OCI-LY3 (cell line): ENCODE data around the gene SEPTIN2.
"Not testable (repeated sequence)": the region's sequence is repeated elsewhere in the genome, so short reads cannot be mapped to it uniquely, and the experiment has no call there.

ENCODE experiments used
- H2AFZ ChIP-seq: fragments of 200-600, 300-600 bp; shearing (Covaris generic); 2 replicates; pipeline ENCODE4 v1.6.0; 2014; ENCODE audit warnings: antibody characterized with exemption, low read depth, low read length
- H3K27ac ChIP-seq: fragments of 200-600, 300-600 bp; sonication (generic); 2 replicates; pipeline ENCODE4 v1.5.1; 2014; ENCODE audit warnings: mild to moderate bottlenecking, low read length, moderate library complexity, mixed read lengths
- H3K27me3 ChIP-seq: fragments of 200-600, 300-600 bp; sonication (generic); 2 replicates; pipeline ENCODE4 v1.6.1; 2014; ENCODE audit warnings: low read depth, low read length, mixed read lengths
- H3K36me3 ChIP-seq: fragments of 200-600, 300-600 bp; sonication (generic); replicated peaks from 2 replicates; pipeline ENCODE3; 2014; ENCODE audit warnings: low read depth, low read length, mixed read lengths
- H3K4me1 ChIP-seq: fragments of 300-600, 200-600 bp; sonication (generic); 2 replicates; pipeline ENCODE4 v1.6.1; 2014; ENCODE audit warnings: low read length, mixed read lengths
- H3K4me2 ChIP-seq: fragments of 200-600, 300-600 bp; sonication (generic); 2 replicates; pipeline ENCODE4 v1.6.1; 2014; ENCODE audit warnings: low read length, mixed read lengths
- H3K4me3 ChIP-seq: fragments of 300-600, 200-600 bp; sonication (generic); 2 replicates; pipeline ENCODE4 v1.5.1; 2014; ENCODE audit warnings: antibody characterized with exemption, mild to moderate bottlenecking, low read length, moderate library complexity
- H3K79me2 ChIP-seq: fragments of 300-600, 200-600 bp; shearing (Covaris generic); 2 replicates; pipeline ENCODE4 v1.6.1; 2014; ENCODE audit warnings: mild to moderate bottlenecking, low read length, mixed read lengths
- H3K9ac ChIP-seq: fragments of 300-600, 200-600 bp; shearing (Covaris generic); 2 replicates; pipeline ENCODE4 v1.6.0; 2014; ENCODE audit warnings: mild to moderate bottlenecking, low read length, moderate library complexity
- H3K9me3 ChIP-seq: fragments of 200-600, 300-600 bp; shearing (Covaris generic); 2 replicates; pipeline ENCODE4 v1.6.1; 2014; ENCODE audit warnings: low read length, mixed read lengths; ENCODE audit not compliant: insufficient read depth
- H4K20me1 ChIP-seq: fragments of 200-600, 300-600 bp; sonication (generic); 2 replicates; pipeline ENCODE4 v1.6.1; 2016; ENCODE audit warnings: low read length, mixed read lengths; ENCODE audit not compliant: insufficient read depth
- EZH2phosphoT487 ChIP-seq: fragments of 200-600 bp; shearing (Covaris generic); IDR thresholded peaks from 2 replicates; pipeline ENCODE4 v1.6.1; 2018; ENCODE audit warnings: antibody characterized with exemption, mixed run types, low read depth
- TF ChIP-seq, protein P1 (sequence below): fragments of 200-600, 300-600 bp; sonication (generic); IDR thresholded peaks from 2 replicates; pipeline ENCODE4 v1.5.1; 2014; ENCODE audit warnings: antibody characterized with exemption, low read length, low read depth

Gene SEPTIN2

DNA sequence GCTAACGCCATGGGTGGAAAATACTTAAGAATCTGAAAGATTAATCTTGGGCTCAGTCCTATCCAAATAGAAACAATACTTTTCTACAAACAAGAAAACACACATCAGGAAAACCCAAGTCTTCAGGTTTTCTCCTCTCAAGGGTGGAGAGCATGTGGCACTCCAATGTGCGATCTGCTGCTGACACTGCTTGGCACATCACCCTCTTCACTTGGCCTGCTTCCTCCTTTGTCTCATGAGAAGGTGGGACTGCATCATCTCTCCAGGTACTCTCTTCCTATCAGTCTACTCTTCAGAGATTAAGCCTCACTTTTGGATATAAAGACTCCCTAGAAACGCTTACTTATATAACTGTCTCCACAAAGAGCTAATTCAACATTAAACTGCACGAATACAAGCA lies 26.7 kb upstream of the SEPTIN2 start:
- Histone ChIP-seq H4K20me1 (peaks cover 45% of the 10 kb centered on the region), H3K9me3 (no peaks in the 10 kb centered on the region), H3K4me3 (no peak overlapping the region), H3K27me3 (no peaks in the 10 kb centered on the region), H3K27ac (no peak overlapping the region), H3K9ac (no peak overlapping the region), H3K36me3 (no peaks in the 10 kb centered on the region), H3K4me1 (no peaks in the 10 kb centered on the region), H3K4me2 (no peak overlapping the region), H2AFZ (no peak overlapping the region), H3K79me2 (peaks cover 81% of the 10 kb centered on the region)
- TF ChIP-seq EZH2phosphoT487: no peak
- TF ChIP-seq, protein P1, sequence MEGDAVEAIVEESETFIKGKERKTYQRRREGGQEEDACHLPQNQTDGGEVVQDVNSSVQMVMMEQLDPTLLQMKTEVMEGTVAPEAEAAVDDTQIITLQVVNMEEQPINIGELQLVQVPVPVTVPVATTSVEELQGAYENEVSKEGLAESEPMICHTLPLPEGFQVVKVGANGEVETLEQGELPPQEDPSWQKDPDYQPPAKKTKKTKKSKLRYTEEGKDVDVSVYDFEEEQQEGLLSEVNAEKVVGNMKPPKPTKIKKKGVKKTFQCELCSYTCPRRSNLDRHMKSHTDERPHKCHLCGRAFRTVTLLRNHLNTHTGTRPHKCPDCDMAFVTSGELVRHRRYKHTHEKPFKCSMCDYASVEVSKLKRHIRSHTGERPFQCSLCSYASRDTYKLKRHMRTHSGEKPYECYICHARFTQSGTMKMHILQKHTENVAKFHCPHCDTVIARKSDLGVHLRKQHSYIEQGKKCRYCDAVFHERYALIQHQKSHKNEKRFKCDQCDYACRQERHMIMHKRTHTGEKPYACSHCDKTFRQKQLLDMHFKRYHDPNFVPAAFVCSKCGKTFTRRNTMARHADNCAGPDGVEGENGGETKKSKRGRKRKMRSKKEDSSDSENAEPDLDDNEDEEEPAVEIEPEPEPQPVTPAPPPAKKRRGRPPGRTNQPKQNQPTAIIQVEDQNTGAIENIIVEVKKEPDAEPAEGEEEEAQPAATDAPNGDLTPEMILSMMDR: no peak

DNA sequence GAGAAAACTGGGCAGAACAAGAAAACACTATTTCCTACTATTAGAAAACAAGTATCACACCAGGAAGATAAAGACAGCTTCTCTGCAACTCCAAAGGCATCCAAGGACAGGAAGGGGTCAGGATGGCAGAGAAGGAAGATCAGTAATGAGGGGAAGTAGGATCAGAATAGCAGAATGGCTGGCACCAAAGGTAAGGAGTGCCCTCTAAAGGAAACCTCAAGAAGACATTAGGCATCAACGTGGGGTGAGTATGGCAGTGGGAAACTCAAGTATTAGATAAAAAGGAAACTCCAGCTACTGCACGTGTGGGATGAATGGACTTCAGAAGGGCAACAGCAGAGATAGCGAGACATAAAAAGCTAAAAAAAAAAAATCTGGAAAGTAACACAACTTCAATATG lies 26.1 kb upstream of the SEPTIN2 start:
- H4K20me1 ChIP-seq: peaks cover 44% of the 10 kb centered on the region
- H3K4me2 ChIP-seq: no peak overlapping the region

DNA sequence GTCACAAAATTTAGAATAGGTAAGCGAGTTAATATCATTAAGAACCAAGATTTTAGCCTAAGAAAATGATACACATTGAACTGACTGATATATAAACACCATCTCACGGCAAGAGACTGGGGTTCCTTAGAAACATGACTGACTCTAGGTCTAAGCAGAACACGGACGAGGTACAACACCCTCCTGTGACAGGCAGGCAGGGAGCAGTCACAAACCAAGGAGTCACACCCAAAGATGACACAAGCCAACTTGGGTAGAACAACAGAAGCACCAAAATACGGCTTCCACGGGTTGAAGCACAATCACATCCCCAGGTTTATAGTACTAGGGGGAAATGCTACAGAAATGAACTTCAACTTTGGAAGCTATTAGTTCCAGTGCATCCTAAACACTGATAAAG lies 24.6 kb upstream of the SEPTIN2 start:
- Histone ChIP-seq H4K20me1 (peaks cover 56% of the 10 kb centered on the region), H3K4me1 (no peaks in the 10 kb centered on the region), H3K9me3 (no peaks in the 10 kb centered on the region), H3K27me3 (no peaks in the 10 kb centered on the region), H3K4me2 (no peak overlapping the region), H3K79me2 (peaks cover 89% of the 10 kb centered on the region), H2AFZ (no peak overlapping the region), H3K36me3 (no peaks in the 10 kb centered on the region), H3K27ac (no peak overlapping the region), H3K4me3 (no peak overlapping the region), H3K9ac (no peak overlapping the region)
- TF ChIP-seq, protein P1: no peak
- no peak for TF ChIP-seq EZH2phosphoT487

More for the DNA sequence above, 26.1 kb upstream of the SEPTIN2 start:
- no peaks in the 10 kb centered on the region for H3K9me3 ChIP-seq
- no peak overlapping the region for H2AFZ ChIP-seq
- H3K4me1 ChIP-seq: no peaks in the 10 kb centered on the region
- H3K4me3 ChIP-seq: no peak overlapping the region
- peaks cover 80% of the 10 kb centered on the region for H3K79me2 ChIP-seq
- no peak overlapping the region for H3K27ac ChIP-seq
- TF ChIP-seq, protein P1: no peak
- no peak for TF ChIP-seq EZH2phosphoT487
- no peaks in the 10 kb centered on the region for H3K27me3 ChIP-seq
- H3K9ac ChIP-seq: no peak overlapping the region
- H3K36me3 ChIP-seq: no peaks in the 10 kb centered on the region

DNA sequence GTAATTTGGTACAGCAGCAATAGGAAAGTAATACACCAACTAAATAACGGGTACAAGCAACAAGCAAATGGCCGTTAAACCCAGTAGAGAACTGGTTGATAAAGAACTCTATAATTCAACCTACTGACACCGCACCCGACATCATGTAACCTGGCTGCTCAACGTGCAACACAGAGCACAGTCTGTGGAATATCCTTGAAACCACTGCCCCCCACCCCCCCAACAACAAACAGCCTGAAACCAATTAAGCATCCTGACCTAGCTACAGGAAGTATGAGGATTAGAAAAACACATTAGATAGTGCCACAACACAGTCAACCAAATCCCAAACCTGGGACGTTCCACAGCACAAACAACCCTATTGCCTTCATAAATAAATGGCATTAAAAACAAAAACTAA lies 23.7 kb upstream of the SEPTIN2 start:
- Histone ChIP-seq H3K4me1 (no peaks in the 10 kb centered on the region), H4K20me1 (peaks cover 65% of the 10 kb centered on the region), H3K36me3 (no peaks in the 10 kb centered on the region), H3K9ac (no peak overlapping the region), H3K4me2 (no peak overlapping the region), H3K4me3 (no peak overlapping the region), H2AFZ (no peak overlapping the region), H3K27ac (no peak overlapping the region), H3K27me3 (no peaks in the 10 kb centered on the region), H3K9me3 (no peaks in the 10 kb centered on the region), H3K79me2 (peaks cover 94% of the 10 kb centered on the region)
- TF ChIP-seq, protein P1: no peak
- TF ChIP-seq EZH2phosphoT487: no peak

DNA sequence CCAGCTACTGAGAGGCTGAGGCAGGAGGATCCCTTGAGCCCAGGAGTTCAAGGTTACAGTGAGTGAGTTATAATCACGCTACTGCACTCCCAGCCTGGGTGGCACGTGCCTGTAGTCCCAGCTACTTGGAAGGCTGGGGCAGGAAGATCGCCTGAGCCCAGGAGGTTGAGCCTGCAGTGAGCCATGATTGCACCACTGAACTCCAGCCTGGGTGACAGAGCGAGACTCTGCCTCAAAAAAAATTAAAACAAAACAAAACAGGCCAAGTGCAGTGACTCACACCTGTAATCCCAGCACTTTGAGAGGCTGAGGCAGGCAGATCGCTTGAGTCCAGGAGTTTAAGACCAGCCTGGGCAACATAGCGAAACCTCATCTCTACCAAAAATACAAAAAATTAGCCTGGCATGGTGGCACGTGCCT lies 22.3 kb upstream of the SEPTIN2 start:
- H3K4me3 ChIP-seq, H3K9ac ChIP-seq, H3K9me3 ChIP-seq, H3K4me1 ChIP-seq, H3K27me3 ChIP-seq, H3K36me3 ChIP-seq, H3K27ac ChIP-seq, H2AFZ ChIP-seq, H3K4me2 ChIP-seq: not testable (repeated sequence)
- peaks cover 95% of the 10 kb centered on the region for H3K79me2 ChIP-seq
- peaks cover 70% of the 10 kb centered on the region for H4K20me1 ChIP-seq
